GM12874 (cell line): Measurements from ENCODE around the gene GAP43.

Source experiments
- TF ChIP-seq, protein P1 (sequence below): IDR thresholded peaks from 2 replicates; pipeline ENCODE4 v1.5.1; 2011; ENCODE audit warnings: low read depth, mild to moderate bottlenecking, control low read depth, low read length, moderate library complexity; ENCODE audit not compliant: insufficient read depth

The GAP43 gene

DNA sequence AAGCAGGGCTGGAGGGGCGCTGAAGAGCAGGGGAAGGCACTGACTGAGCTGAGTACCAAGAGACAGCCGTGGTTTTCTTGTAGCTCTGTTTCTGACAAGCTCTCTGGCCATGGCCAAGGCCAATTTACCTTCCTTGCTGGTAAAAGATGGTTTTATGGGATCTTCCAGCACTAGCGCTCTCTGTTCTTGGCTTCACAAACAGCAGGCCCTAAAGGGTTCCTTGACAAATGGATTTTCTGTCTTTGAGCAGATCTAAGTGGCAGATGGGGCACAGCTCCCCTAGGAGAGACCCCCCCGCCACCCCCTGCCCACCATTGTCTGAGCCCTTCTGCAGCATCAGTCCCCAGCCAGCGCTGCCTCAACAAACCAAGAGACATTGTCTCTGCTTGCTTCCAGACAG, 66.6 kb downstream of the GAP43 start:
- TF ChIP-seq, protein P1, sequence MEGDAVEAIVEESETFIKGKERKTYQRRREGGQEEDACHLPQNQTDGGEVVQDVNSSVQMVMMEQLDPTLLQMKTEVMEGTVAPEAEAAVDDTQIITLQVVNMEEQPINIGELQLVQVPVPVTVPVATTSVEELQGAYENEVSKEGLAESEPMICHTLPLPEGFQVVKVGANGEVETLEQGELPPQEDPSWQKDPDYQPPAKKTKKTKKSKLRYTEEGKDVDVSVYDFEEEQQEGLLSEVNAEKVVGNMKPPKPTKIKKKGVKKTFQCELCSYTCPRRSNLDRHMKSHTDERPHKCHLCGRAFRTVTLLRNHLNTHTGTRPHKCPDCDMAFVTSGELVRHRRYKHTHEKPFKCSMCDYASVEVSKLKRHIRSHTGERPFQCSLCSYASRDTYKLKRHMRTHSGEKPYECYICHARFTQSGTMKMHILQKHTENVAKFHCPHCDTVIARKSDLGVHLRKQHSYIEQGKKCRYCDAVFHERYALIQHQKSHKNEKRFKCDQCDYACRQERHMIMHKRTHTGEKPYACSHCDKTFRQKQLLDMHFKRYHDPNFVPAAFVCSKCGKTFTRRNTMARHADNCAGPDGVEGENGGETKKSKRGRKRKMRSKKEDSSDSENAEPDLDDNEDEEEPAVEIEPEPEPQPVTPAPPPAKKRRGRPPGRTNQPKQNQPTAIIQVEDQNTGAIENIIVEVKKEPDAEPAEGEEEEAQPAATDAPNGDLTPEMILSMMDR, result no peak

DNA sequence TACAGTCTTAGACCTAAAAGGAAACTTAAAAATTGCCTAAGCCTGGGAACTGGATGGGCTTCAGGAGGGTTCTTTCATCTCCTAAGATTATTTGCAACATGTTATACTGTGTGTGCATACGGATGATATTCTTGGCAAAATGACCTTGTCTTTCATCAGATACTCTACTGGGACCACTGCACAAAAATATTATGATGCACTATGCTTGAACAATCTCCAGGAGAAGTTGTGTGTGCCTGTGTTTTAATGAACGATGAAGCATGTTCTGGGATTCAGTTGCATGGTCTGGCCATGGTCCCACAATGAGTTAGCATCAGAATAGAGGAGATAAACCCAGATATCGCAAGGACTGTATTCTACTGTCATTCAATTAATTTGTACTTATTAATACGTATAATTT, 68.7 kb downstream of the GAP43 start:
- TF ChIP-seq, protein P1, result no peak

DNA sequence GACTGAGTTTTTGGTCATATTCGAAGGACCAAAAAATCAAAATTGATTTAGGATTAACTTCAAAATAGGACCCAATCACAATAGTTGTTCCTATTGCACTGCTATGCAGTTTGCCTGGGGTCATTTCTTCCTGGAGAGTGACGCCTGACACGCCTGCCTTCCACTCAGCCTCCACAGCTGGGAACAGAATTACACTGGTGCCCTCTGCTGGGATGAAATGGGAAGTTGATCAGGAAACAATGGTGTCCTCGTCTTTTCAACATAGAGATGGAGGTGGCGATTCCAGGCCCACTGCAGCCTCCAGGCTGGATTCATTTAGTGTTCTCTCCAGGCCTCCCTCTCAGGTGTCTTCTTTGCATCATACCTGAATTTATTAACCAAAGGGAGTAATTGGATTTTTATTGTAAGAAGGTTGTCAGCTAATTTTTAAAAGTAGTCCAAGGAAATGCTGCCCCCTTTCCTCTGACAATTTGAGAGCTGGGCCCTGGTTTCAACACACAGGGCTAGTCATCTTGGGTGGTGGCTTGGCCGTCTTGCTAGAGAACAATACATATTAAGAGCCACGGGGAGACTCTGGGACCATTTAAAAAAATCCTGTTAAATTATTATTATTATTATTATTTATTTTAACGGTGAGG, 69.7 kb downstream of the GAP43 start:
- TF ChIP-seq, protein P1, result peak; percentile 68

DNA sequence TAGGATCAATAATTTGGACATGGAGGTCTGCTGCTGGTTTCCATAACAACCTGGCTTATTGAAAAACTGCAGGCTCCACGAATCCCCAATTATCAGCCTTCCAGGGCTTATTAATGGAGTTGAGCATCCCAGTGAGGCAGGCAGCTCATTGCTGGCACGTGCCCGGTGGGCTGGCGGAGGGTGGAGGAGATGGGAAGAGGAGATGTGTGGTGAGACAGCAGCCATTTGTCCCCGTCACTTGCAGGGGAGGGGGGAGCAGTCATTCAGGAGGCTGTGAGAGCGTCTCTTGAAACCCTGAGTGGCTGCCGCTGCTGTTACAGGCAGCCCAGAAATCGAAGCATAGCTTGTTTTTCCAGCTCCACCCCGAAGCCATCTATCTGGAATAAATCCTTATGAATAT, 70.6 kb downstream of the GAP43 start:
- TF ChIP-seq, protein P1, result no peak

DNA sequence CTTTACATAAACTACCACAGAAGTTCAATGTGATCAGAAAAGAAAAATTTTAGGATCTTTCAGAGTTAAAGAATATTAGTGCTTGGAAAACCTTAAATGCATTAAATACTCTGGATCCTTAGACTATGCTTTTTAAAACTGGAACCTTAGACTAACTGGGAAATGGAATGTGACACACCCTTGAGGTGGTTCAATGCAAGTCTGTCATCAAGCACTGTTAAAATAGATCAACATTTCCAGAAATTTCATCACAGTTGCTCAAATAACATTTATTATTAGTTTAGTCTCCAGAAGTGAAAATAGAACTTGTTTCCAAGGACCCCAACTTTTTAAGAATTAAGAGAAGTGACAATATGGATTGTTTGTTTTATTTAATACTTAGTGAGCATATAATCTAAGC, 71.8 kb downstream of the GAP43 start:
- TF ChIP-seq, protein P1, result no peak

DNA sequence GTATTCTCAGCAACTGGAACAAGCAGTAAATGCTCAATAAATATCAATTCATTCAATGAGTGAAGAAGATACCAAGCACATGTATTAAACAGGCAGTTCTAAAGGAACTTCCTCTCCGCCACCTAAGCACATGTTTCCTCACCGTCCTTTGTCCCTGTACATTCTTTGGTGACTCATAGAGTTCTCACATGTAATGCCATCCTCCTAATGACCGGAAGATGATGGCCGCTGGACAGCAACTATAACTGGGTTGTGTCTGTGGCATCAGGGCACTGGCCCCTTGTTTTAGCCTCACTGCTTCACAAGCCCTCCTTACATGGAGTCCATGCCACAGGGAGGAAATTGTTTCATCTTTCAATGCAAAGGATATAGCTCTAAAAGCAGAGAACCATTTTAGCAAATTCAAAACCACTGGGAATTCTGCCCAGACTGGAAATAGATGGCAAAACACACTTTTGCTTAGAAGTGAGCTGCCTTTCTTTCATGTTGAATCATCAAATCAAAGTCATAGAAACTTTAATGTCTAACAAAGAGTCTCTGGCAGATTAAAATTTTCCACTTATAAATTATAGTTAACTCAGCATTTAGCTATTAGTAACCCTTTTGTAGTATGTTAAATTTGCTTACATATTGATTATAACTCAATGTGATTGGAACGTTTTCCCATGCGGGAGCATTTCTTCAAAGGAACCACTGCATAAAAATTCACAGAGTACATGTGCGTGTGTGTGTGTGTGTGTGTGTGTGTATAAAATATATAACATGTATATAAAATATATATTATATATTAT, 74.1 kb downstream of the GAP43 start:
- TF ChIP-seq, protein P1, result no peak

DNA sequence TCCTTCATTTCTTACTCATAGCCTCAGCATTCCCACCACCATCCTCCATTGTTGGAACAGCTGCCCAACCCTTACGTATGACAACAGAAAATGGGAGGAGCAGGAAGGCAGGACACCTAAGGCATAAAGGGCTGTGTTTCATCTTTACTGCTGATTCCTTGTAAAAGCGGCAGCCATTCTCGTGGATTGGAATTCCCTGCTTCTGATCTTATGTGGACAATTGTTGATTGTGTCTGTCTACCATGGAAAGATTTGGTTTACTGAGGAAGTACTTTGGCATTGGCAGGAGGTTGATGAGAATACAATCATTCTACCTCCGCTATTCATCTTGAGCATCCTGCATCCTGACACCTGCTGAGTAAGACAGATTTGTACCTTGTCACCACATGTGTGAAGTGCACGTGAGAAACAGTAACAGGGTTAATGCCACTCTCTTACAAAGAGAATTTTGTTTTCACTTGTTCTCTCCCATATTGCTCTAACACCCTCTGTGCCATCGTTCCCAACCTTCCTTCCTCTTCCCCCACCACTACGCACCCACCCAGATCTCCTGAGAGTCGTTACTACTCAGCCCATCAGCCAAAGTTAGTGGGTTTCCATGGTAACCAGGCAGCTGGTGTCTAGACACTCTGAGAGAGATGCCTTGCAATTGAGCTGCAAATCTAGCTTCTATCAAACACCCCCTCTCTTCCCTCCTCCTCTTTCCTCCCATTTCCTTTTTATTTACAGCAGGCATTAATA, 75.7 kb downstream of the GAP43 start:
- TF ChIP-seq, protein P1, result no peak
